ENCODE results near the gene CDK14.

Gene CDK14

DNA sequence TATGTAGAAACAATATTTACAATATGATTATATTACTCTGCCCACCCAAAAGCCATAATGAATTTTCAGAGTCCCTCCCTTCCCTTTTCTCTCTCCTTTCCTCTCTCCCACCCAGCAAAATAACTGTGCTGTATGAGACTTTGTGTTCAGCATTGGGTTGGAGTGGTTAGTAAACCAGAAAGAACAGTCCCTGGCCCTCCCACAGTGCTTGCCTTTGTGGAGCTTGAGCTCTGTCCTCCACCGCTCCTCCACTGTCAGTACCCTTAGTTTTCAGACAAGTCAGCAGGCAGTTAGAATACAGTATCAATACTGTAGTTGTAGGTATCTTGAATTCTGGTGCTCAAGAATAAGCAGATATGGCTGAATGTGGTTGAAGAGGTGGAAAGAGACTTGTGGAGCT, 92.7 kb downstream of the CDK14 start:
- DNase-seq: peak; percentile 10

DNA sequence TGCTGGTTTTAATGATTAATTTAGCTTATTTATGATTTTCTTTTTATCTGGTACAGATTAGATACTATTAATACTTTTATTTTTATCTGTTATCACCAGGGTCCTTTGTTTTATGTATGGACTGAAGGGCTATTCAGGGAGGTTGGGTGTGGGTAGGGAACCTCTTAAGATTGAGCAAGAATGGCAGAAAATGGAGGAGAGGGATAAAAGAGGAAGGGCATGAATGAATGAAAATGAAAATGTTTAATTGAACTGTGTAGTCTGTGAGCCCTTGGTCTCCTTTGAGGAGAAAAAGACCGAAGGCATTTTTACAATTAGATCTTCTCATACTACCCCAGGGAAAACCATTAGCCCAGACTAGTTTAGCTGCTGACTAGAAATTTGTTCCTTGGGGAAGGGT, 93.1 kb downstream of the CDK14 start:
- DNase-seq: no peak

DNA sequence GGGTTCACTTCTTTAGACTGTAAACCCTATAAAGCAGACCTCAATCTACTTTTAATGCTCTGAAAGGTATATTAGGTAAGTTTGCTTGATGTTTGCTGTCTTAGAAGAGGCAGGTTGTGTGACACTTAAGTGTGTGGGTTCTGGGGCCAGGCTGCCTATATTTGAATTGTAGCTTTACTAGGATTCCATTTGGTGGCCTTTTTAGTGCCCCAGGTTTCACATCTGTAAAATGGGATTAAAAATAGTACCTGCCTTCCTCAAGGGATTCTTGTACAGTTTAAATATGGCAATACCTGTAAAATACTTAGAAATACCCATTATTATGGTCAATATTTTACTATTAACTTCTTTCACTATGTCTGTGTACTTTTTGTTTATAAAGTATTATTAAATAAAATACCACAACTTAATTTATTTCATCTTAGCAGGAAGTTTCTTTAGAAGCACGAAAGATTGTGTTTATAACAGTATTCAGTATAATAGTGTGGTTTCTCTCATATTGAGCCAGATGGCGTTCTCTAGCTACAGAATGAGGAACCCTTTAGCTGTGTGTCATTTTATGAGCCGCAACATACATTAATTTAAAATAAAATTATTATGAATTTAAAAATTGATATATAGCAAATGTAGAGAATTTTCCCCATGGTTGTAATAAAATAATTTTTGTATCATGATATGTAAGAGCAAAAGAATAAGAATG, 94.2 kb downstream of the CDK14 start:
- no peak for DNase-seq

DNA sequence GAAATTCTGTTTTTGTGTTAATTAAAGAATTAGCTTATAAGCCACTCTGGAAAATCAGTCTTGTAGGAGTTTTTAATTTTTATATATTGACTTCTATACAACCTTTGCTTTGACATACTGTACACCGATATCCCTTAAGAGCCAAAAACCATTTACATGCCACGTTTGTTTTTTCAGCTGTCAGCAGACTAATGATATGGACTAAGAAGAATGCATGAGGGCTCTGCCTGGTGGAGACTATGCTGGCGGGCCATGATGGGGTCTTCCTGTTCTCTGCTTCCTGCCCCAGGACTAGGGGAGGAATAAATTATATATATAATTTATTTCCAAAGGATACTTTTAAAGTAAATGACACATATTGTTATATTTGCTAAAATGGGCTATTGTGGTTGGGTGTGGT, 96.3 kb downstream of the CDK14 start:
- DNase-seq: peak; percentile 30

DNA sequence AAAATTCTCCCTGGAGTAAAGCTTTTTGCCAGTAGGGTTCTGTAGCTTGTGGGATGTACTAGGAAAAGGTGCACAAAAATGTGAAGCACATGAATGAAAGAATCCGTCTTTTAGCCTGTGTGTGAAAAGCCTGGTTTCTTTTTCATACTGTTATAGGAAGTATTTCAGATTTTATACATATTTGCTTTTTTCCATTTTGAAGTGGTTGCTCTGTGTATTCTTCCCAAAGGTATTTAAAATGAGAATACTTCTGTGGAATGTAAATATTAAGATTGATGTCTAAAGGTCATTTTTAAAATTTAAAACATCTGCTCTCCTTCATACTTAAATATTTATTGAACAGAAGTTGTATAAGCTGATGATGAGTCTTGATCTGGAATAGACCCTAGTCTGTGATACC, 96.8 kb downstream of the CDK14 start:
- DNase-seq: no peak

DNA sequence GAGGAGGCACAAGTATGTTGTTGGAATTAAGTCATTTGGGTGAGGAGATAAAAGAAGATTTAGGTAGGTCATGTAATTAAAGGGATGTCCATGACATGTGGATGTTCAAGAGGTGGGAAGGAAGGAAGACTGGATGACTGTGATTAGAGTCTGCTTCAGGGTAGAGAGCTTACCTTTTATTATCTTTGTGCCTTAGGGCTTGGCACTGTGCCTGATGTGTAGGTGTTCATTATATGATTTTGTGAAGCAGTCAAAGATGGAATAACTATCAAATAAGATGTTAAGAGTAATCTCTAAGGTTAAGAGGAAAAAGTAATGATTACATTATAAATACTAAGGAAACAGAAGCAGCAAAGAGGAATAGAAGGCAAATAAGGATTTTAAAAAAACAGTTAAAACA, 97.8 kb downstream of the CDK14 start:
- DNase-seq: peak; percentile 75

DNA sequence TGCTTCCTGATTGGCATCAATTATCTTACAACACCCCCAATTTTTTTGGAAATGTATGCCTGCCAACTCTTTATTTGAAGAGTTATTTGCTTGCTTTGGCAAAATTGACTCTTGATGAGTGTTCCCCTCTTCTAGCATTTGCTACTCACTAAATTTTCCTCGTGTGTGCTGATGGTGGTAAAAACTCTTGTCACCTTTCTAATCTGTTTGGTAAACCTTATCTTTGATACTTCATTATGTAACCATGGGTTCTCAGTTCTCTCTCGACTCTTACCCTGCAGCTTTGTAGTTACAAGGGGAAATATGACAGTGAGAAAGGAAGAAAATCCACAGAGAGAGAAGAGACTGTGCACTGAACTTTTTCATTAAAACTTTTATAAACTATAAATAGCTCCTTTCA, 102.5 kb downstream of the CDK14 start:
- peak; percentile 15 for DNase-seq

DNA sequence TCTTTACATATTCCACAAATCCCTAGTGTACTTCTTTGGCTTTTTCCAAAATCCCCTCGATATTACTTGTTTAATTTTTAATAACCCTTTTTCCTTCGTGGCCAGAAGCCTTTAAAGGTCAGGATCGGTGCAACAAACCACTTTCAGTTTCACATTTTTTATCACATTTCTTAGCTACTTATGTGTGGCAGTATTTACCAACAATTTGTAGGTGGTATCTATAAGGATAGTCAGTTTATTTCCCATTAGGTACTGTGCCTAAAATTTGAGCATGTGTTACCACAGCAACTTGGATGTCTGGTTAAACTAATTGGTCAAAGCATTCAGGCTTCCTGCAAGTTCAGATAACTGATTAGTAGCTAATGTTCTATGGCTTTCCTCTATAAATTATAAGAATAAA, 104.9 kb downstream of the CDK14 start:
- no peak for DNase-seq

DNA sequence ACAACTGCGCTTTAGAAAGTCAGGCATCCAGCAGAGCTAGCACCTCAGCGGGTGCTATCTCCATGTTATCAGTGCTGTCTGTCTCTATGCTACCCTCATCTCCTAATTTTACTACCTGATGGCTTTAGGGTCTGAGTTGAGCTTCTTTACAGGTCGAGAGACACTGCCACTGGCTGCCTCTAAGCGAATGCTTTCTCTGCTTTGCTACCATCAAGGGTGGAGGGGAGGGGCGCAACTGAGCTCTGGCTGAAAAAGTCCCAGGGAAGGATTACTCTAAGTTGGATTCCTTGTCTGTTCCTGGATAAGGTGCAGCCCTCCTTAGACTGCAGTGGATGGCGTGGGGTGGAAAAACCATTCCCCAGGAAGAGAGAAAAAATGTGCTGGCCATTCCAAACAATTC, 105.7 kb downstream of the CDK14 start:
- no peak for DNase-seq

DNA sequence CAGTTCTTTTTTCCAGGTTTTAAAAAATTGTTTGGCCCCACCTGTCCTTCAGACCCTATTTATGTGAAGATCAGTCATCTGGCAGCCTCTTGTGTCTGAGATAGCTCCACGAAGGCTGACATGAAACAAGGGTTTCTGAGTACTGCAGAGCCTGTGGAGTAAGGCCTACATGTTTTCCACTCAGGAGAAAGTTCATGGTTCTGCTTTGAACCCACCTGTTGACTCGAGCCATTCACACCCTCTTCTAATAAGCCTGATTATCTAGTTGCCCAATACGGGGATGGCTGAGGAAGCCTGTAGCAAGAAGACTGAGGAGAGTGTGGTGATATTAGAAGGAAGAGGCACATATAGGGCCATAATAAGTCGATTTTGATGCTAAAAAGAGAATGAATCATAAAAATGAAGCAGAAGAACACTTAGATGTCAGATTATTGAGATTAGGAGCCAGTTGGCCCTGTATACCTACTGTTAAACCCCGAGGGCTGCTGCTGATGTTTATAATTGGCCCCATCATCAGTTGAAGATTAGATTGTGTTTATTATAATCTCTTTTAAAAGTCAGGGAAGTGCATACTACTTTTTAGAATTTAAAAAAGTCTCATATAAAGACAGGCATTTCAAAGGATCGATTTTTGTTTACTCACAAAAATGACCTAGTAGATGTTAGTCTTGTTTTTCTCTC, 109.4 kb downstream of the CDK14 start:
- DNase-seq: peak; percentile 27

DNA sequence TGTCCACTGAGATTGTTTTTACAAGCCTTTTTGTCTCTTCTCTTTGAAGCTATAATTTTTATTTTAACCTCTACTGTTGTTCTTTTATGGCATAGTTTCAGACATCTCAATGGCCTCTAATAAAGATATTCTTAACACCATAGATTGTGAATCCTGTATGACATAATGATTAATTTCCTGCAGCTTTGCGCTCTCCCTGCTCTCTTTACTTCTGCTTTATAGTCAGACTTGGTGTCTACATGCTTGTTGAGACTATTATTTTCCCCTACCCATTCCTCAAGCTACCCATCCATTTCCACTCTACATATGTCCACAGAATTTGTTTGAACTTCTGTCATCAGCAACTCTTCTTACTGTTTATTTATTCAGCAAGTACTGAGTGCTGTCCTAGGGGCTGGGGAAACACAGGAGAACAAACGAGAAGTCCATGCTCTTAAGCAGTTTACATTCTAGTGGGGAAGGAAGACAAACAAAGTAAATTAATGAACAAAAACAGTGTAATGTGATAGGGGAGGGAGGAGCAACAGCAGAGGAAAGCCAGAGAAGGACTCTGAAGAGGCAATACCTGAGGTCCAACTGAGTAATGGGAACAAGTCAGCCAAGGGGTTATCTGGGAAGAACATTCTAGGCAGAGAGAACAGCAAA, 110.1 kb downstream of the CDK14 start:
- DNase-seq: peak; percentile 87

DNA sequence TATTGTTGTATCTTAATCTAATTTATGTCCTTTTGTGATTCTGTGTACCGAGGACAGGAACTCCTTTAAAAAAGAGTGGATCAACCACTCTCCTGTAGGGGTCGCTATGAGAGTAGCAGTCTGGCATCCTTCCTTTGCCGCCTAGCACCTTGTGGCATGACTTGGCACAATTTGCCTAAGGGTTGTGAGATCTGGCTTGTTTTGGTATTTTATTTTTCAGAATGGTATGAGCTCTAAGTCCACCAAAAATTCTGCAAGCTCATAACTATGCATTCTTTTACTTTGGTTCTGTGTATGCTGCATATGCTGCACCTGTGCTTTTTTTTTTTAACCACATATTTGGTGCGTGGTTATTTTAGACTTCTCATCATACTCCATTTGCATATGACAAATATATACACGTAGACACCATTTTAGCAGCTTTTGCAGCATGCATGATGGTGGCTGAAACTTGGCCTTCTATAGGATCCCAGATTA, 112.8 kb downstream of the CDK14 start:
- peak; percentile 85 for DNase-seq

DNA sequence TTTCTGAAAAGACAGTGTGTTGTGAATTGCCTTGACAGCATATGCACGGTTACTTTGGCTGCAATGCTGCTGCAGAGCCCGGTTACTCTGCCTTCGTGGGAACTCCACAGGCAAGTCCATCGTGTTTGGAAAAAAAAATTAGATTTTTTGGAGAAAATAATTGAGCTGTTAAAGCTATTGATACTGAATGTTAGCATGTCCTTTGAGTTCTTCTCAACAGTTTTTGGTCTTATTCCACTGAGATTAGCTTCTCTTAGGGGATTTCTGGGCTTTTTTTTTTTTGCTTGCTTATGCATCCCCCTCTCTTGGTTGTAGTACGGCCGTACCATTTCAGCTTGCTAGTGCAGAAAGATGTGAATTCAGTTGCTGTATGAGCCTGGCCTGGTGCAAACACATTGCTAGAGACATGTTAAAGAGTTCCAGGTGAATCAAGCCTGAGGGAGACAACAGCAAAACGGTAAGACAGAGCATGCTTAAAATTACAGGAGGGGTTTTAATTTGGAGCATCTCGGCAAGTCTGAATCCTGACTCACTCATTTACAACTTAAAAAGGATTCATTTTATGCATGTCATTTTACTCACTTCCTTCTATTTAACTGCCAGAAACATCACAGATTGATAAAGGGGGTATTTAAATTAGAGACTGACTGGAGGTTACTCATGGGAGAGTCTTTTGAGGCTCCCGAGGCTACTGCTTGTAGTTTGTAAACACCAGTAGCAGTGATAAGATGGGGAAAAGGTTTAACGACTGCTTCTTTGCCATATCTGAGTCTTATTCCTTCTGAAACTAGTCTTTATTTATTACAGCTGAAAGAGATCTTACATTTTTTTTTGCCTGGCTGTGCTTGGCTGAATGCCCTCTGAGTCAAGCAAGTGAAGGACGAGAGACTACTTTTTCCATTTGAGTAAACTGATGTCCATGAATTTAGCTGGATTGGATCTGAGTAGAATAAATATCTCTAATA, 113.7 kb downstream of the CDK14 start:
- DNase-seq: peak; percentile 67

DNA sequence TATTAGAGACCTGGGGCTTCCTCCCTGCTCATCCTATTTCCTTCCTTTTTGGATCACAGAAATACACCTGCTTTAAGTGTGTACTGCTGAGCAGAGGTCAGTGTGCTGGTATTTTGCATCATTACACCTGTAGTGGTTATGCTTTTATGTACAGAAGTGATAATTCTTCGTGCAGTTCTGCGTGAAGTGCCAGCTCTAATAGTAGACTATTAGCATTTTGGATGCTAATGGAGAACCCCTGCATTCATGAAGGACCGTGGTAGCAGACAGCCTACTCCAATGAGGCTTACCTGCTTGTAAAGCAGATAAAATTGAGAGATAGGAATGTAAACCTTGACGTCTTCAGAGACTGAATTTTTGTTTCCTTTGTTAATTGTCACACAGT, 114.3 kb downstream of the CDK14 start:
- no peak for DNase-seq

DNA sequence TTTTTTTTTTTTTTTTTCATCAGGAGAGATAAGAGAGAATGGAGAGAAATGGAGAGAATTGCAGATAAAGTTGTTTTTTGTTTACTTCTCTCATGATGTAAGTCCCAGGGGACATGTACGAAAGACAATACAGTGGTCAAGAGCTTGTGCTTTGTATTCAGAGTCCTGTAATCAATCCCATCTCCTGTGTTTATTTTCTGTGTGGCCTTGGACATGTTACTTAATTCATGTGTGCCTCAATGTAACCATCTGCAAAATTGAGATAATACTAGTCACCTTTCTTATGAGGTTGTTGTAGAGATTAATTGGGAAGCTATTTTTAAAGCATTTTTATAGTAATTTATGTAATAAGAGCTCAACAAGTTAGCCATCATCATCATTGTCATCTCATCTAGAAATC, 117.5 kb downstream of the CDK14 start:
- DNase-seq: peak; percentile 5

DNA sequence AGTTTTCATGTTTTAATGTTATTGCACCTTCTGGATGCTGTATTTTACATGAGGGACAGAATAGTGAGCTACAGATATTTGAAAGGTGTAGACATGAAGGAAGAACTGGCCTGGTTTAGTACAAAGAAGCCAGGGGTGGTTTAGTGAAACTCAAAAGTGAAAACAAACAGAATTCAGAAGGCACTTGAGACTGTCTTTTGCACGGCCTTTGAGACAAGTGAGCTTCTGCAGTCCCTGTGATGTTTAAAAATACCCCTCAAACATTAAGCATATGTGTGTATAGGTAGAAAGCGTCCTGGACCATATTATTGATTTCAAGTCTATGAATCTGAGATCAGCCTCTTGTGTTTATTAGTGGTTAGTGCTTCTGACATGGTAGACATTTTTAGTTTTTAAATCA, 118.9 kb downstream of the CDK14 start:
- no peak for DNase-seq

DNA sequence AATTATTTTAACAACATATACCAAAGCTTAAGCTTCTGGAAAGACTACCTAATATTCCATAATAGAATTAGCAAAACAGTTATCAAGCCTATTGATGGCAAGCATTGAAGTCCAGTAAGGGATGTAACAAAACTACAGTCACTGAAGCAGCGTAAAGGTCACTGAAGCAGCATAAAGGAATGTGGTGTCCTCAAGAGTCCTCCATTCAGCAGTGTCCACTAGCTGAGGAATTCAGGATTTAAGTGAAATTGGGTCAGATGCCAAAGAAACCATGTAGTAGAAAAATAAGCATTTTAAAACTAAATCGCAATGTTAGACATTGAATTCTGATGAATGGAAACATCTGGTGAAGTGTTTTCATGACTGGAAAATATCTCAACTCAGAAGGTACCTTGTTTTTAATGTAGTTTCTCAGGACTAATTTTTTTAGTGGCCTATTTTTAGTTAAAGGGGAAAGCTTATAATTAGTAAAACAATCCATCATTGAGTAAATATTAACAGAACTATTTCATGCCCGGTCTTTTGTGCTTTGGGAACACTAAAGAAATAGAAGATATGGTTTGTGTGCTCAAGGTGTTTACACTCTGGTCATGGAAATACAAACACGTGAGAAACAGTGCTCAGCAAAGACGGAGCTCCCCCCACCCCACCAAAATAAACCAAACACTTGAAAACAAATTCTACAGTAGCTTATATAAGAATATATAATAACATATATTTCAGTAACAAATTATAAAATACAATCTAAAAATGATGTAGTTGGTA, 121.4 kb downstream of the CDK14 start:
- peak; percentile 81 for DNase-seq

DNA sequence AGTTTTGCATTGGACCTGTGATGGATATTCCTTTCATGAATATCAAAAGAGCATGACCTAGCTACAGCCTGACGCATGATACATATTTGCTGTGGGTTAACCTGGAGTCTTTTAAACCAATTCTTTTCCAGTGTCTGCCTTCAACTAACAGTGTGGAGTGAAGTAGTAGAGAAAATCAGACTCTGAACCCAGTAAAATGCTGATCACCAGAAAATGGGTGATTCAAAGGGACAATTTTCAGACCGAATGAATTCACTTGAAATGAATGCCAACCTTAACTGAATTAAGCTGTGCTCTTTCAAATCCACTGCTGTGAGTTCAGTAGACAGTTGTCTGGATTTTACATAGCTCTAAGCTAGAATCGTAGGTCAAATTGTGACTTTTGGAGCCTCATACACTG, 123.0 kb downstream of the CDK14 start:
- DNase-seq: peak; percentile 11

DNA sequence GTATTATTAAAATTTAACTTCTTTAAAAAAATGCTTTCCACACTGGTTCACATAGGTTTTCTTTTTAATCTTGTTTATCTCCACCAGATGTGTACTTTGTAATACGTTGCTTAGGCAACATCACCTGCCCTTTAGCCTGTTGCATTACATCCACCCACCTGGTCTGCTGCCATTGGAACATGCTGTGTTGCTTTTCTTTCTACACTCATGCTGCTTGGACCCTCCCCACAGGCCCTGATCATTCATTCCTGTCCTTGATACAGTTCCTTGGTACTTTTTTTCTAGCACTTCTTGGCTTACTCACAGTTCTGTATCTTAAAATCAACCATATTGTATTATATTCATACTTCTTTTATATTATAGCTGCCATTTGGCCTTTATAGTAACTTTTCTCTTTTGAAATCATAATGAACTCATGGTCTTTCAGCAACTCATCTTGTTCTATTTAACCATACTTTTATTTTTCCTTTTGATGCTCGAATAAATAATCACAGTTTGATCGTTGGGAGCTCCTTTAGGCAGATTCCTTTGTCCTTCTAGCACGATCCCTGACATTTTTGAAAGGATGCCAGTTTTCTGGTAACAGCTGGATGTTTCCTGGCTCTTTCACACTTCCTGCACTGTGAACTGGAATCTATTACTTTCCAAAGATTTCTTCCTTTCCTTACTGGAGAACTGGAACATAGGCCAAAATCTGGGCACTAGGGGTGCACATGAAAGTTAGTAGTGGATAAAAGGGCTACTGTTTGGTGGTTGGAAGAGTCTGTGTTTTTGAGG, 125.1 kb downstream of the CDK14 start:
- peak; percentile 72 for DNase-seq

DNA sequence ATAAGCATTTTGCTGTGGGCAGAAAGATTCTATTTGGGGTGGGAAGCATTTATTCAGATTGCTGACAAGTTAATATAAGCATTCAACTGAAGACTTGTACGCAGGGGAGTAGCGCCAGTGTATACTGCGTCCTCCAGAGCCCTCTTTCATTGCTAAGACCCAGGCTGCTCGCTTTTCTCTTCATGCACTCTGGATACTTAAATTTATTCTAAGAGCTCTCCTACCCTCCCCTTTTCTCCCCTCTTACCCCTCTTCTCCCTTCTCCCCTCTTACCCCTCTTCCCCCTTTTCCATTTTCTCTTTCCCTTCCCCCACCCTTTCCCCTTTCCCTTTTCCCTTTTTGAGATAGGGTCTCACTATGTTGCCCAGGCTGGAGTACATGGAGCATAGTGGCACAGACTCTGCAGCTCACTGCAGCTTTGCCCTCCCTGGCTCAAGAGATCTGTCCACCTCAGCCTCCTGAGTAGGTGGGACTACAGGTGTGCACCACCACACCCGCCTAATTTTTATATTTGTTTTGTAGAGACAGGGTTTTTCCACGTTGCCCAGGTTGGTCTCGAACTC, 125.8 kb downstream of the CDK14 start:
- no peak for DNase-seq

DNA sequence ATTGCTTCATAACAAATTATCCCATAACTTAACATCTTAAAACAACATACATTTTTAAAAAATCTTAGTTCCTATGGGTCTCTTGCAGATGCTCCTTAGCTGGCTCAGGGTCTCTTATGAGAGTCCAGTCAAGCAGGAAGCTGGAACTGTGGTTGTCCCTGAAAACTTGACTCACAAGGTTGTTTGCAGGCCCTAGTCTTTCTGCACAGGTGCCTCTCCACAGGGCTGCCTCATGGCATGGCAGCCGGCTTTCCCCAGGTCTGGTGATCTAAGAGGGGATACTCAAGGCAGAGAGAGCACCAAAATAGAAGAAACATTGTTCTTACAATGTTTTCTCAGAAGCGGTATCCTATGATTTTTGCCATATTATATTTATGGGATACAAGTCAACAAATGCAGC, 127.1 kb downstream of the CDK14 start:
- no peak for DNase-seq
